HG02763 (cell line): ENCODE results near the gene VPS4A.

Experiments
- ATAC-seq: cut with Tn5 transposase; IDR thresholded peaks from one replicate; pipeline ENCODE4 v1.9.1; 2021; ENCODE audit warnings: mild to moderate bottlenecking, moderate library complexity; ENCODE audit not compliant: unreplicated experiment

Gene VPS4A

GRCh38 chr16:69363281-69363717 is 52.1 kb downstream of the VPS4A start:
- no peak for ATAC-seq

GRCh38 chr16:69364088-69364487 is 52.9 kb downstream of the VPS4A start:
- no peak for ATAC-seq

- ATAC-seq, result no peak
Measured at GRCh38 chr16:69365901-69366300, 54.8 kb downstream of the VPS4A start.

- ATAC-seq, result no peak
Measured at GRCh38 chr16:69366431-69366830, 55.3 kb downstream of the VPS4A start.

- no peak for ATAC-seq
Measured at GRCh38 chr16:69367980-69368379, 56.8 kb downstream of the VPS4A start.

GRCh38 chr16:69368866-69369265 is 57.7 kb downstream of the VPS4A start:
- no peak for ATAC-seq

- ATAC-seq, result no peak
Measured at GRCh38 chr16:69371564-69371963, 60.4 kb downstream of the VPS4A start.

- no peak for ATAC-seq
Measured at GRCh38 chr16:69373019-69373418, 61.9 kb downstream of the VPS4A start.
